NB4 (cell line): Measurements from ENCODE around the gene LITAFD.
A peak's percentile ranks its signal among the peaks of the same experiment; 100 is the strongest.

Experiments used
- DNase-seq: peaks from one replicate; pipeline ENCODE4 v3.0.0; 2010; ENCODE audit warnings: low read depth
- H3K4me3 ChIP-seq: one replicate; pipeline ENCODE4 v1.5.1; 2011; ENCODE audit warnings: mild to moderate bottlenecking, low read depth, low read length, moderate library complexity
- MYC ChIP-seq: IDR thresholded peaks from 2 replicates; pipeline ENCODE4 v1.6.1; 2011; ENCODE audit warnings: low read depth, low read length
- POLR2A ChIP-seq: IDR thresholded peaks from 2 replicates; pipeline ENCODE4 v1.6.1; 2011; ENCODE audit warnings: mild to moderate bottlenecking; ENCODE audit not compliant: insufficient read length; ENCODE audit errors: extremely low read depth
- TF ChIP-seq, protein P1 (sequence below): IDR thresholded peaks from one replicate; pipeline ENCODE4 v1.5.1; 2012; ENCODE audit warnings: low read depth, low read length
- TF ChIP-seq, protein P2 (sequence below): IDR thresholded peaks from 2 replicates; pipeline ENCODE4 v1.6.1; 2011; ENCODE audit warnings: low read depth, low read length

The LITAFD gene

DNA sequence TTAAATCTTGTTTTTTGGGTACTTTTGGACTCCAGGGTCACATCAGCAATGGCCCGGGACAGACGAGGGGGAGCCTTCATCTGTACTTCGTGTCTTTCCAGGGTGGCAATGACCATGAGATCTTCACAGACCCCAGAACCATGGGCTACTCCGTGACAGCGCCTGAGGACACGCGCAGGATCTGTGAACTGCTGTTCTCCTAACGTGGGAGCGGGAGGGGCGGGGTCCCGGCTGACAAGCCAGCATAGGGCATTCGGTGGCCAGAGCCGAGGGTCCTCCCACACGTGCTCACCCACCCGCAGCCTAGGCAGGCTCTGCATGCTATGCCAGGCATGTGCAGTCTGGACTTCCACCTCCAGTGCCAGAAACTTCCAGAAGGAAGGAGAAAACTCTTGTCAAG is 34.5 kb upstream of the LITAFD start:
- TF ChIP-seq, protein P1, sequence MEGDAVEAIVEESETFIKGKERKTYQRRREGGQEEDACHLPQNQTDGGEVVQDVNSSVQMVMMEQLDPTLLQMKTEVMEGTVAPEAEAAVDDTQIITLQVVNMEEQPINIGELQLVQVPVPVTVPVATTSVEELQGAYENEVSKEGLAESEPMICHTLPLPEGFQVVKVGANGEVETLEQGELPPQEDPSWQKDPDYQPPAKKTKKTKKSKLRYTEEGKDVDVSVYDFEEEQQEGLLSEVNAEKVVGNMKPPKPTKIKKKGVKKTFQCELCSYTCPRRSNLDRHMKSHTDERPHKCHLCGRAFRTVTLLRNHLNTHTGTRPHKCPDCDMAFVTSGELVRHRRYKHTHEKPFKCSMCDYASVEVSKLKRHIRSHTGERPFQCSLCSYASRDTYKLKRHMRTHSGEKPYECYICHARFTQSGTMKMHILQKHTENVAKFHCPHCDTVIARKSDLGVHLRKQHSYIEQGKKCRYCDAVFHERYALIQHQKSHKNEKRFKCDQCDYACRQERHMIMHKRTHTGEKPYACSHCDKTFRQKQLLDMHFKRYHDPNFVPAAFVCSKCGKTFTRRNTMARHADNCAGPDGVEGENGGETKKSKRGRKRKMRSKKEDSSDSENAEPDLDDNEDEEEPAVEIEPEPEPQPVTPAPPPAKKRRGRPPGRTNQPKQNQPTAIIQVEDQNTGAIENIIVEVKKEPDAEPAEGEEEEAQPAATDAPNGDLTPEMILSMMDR, result no peak
- no peak for TF ChIP-seq POLR2A
- no peak for TF ChIP-seq MYC
- TF ChIP-seq, protein P2, sequence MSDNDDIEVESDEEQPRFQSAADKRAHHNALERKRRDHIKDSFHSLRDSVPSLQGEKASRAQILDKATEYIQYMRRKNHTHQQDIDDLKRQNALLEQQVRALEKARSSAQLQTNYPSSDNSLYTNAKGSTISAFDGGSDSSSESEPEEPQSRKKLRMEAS, result no peak
- no peak overlapping the region for H3K4me3 ChIP-seq
- no peak for DNase-seq

DNA sequence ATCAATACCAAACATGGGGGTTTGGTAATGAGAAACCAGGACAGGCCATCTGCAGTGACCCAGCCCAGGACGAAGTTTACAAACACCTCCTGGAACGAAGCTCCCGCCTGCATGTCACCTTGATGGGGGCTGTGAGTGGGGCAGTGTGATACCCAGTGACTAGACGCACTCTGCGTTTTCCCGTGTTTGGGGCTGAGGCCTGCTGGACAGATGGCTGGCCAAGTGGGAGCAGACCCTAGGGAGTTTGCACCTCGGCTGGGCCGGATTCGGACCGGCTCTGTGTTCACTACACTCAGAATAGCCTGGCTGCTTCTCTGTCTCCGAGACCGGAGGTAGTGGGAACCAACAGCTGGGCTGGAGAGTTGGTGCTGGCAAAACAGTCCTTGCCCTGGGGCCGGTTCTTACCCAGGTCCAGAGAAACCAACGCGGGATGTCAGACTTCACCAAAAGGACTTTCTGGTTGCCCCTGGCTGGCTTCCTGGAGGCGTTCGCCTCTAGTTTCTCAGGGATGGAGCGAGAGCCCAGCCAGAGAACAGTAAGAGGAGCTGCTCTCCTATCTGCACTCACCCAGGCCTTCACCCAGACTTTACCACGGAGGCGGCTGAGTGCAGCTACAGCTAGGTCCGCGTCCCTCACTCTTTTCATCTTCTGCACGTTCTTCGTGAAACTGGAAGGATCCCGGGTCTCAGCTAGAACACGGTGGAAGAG is 33.8 kb upstream of the LITAFD start:
- peak; percentile 1 for DNase-seq
- H3K4me3 ChIP-seq, result no peak overlapping the region
- TF ChIP-seq, protein P2, result no peak
- TF ChIP-seq, protein P1, result no peak
- no peak for TF ChIP-seq POLR2A
- TF ChIP-seq MYC, result no peak

DNA sequence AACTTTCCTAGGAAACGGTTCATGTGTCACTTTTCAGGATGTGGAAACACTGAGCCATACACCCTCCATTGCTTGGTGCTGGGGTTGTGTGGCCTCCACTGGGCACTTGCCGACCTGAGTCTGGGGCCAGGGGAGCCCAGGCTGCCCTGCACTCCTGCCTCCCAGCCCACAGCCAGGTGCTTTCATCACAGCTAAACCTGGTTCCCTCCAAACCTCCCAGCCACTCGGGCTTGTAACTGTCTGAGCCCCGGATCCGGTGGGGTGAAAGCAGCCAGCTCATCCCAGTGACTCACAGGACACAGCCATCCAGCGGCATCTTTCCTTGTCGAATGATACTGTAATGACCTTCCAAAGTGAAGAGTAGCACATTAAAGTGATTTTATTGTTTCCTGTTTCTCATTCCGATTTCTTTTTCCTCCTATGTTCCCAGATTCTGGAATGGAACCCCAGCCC is 33.2 kb upstream of the LITAFD start:
- no peak overlapping the region for H3K4me3 ChIP-seq
- peak; percentile 17 for DNase-seq
- TF ChIP-seq, protein P2, result no peak

DNA sequence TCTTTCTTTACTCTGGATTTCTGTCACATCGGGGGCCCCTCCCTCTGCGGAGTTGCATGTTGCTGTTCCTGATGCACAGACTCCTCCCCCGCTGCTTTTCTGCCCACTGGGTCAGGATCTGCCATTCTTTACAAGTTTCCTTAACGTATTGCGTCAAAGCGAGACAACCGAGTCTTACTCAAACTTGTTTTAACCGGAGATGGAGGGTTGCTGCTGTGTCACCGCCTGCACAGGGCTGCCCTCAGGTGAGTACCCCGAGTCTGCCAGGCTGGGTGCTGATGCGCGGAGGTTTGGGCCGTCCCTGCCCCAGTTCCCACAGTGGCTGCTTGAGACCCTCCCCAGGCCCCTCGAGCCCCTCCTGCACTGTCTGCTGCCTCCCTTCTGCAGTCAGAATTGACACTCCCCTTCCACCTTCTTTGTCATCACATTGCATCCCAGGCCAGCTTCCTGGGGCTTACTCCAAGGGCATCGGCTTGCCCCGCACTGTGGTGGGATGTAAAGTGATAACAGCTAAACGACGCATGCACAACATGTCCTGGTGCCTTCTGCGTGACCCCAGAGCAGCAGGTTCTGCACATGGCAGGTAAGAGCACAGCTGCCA is 32.6 kb upstream of the LITAFD start:
- TF ChIP-seq, protein P2, result peak; percentile 14; the same call in 1 of the 2 replicates
- no peak for TF ChIP-seq POLR2A
- no peak overlapping the region for H3K4me3 ChIP-seq
- peak; percentile 81 for DNase-seq

DNA sequence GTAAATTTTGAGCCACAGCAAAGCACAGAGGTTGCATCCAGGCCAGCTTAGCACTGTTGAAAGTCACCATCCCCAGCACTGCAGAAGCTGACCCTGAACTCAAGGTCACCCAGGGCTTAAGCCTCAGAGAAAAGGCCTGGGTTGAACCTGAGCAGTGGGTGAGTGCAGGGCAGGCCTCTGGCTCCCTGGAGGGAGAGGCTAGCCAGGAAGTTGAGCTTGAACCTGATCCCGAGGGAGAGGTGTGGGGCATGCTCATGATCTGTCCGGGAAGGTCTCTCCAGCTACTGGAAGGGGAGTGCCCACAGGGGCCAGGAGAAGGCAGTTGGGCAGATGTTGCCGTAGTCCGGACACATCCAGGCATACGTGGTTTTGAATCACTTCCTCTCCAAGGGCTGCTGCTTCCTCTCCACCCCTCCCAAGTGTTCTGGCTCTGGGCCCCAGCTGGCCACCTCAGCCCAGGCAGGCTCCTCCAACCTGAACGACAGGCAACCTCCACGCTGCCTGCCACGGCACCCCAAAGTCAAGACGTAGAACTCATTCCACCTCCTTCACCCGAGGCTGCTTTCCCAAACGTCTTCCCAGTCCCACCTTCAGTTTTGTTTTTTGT is 31.8 kb upstream of the LITAFD start:
- H3K4me3 ChIP-seq, result no peak overlapping the region
- TF ChIP-seq POLR2A, result peak; percentile 10
- peak; percentile 76 for TF ChIP-seq MYC
- TF ChIP-seq, protein P1, result no peak
- TF ChIP-seq, protein P2, result peak; percentile 74
- DNase-seq, result peak; percentile 92

DNA sequence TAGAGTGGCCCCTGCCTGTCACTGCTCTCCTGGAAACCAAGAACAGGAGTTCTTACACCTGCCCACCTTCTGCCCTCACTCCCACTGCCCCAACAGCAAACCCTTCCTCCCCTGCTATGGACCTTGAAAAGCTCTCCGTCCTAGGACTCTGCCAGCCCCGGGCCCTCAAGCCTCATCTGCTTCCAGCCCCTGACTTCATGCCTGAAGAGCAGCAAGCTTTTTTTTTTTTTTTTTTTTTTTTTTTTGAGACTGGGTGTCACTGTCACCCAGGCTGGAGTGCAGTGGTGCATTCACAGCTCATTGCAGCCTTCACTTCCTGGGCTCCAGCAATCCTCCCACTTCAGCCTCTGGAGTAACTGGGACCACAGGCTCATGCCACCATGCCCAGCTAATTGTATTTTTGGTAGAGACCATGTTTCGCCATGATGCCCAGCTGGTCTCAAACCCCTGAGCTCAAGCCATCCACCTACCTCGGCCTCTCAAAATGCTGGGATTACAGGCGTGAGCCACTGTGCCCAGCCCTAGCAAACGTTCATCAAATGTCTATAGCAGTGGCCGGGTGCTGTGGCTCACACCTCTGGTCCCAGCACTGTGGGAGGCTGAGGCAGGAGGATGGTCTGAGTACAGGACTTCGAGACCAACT is 30.3 kb upstream of the LITAFD start:
- TF ChIP-seq POLR2A (no peak), MYC (no peak)
- TF ChIP-seq, protein P1, result no peak
- TF ChIP-seq, protein P2, result no peak

More for the DNA sequence above, 30.3 kb upstream of the LITAFD start:
- DNase-seq, result no peak
- no peak overlapping the region for H3K4me3 ChIP-seq
